Adipose tissue (tissue), 3 donors: ENCODE measurements around the gene RSL24D1. TPM values are rescaled to one million over a fixed set of nuclear protein-coding genes. Genes with fewer than 3 reads are reported as not detected.
"Not testable (repeated sequence)": the region's sequence is repeated elsewhere in the genome, so short reads cannot be mapped to it uniquely, and the experiment has no call there.

Source experiments
- H3K27ac ChIP-seq: one replicate; pipeline ENCODE4 v1.5.1; 2013; ENCODE audit warnings: low read depth, low read length
- WGBS, 3 donors: extraction: QIAGEN DNeasy Blood & Tissue Kit; methylation state at CpG; one replicate each; pipeline ENCODE4 v1.1.7; 2013; 5-methylcytosine and 5-hydroxymethylcytosine counted together
- polyA plus RNA-seq, 3 donors: library from polyadenylated mRNA; stranded (reverse); fragments of 200-250 nt; gene quantifications; one replicate each; pipeline ENCODE4 v1.2.3, GENCODE V29; 2013
- donor health status: healthy with polysubstance abuse.
- donor health status: Bipolar disorder and iron deficiency.
- donor health status: healthy.

Gene RSL24D1
- polyA plus RNA-seq, 3 donors: 50.0 to 96.7 (median 53.6) TPM

- H3K27ac ChIP-seq: no peak overlapping the region
- WGBS, 3 donors: 34 to 80% (median 42%) methylated on average over 6 of the region's 6 CpGs
Measured at GRCh38 chr15:55221090-55222011, 24.6 kb upstream of the RSL24D1 start.

- H3K27ac ChIP-seq: no peak overlapping the region
Measured at GRCh38 chr15:55220606-55221005, 23.9 kb upstream of the RSL24D1 start.

GRCh38 chr15:55218056-55218455, 21.3 kb upstream of the RSL24D1 start:
- H3K27ac ChIP-seq: no peak overlapping the region
- 59 to 64% (median 62%) methylated on average over 2 of the region's 2 CpGs for WGBS, 3 donors

- no peak overlapping the region for H3K27ac ChIP-seq
- WGBS, 3 donors: 75 to 97% (median 89%) methylated on average over 4 of the region's 4 CpGs
Measured at GRCh38 chr15:55204464-55204863, 7.7 kb upstream of the RSL24D1 start.

GRCh38 chr15:55202206-55202605, 5.5 kb upstream of the RSL24D1 start:
- WGBS, 3 donors: 94 to 100% (median 100%) methylated on average over 1 of the region's 1 CpG
- no peak overlapping the region for H3K27ac ChIP-seq

- 96 to 100% (median 98%) methylated on average over 3 of the region's 3 CpGs for WGBS, 3 donors
- H3K27ac ChIP-seq: no peak overlapping the region
Measured at GRCh38 chr15:55198706-55199105, 2.0 kb upstream of the RSL24D1 start.

GRCh38 chr15:55197719-55198118, 978 bp upstream of the RSL24D1 start:
- no peak overlapping the region for H3K27ac ChIP-seq
- 42 to 59% (median 48%) methylated on average over 4 of the region's 4 CpGs for WGBS, 3 donors

- 0 to 1% (median 0%) methylated on average over 10 of the region's 10 CpGs for WGBS, 3 donors
Measured at GRCh38 chr15:55197362-55197705, 593 bp upstream of the RSL24D1 start.

GRCh38 chr15:55195996-55196395, 745 bp downstream of the RSL24D1 start:
- WGBS, 3 donors: 0 to 2% (median 1%) methylated on average over 9 of the region's 9 CpGs

More at GRCh38 chr15:55197362-55197705, 593 bp upstream of the RSL24D1 start:
- peak overlapping the region; percentile 34 for H3K27ac ChIP-seq

GRCh38 chr15:55194256-55194655, 2.5 kb downstream of the RSL24D1 start:
- H3K27ac ChIP-seq: no peak overlapping the region

More at GRCh38 chr15:55195996-55196395, 745 bp downstream of the RSL24D1 start:
- H3K27ac ChIP-seq: peak overlapping the region; percentile 30

- no peak overlapping the region for H3K27ac ChIP-seq
- 45 to 73% (median 56%) methylated on average over 1 of the region's 1 CpG for WGBS, 3 donors
Measured at GRCh38 chr15:55186331-55186730, 10.4 kb downstream of the RSL24D1 start.

- 70 to 93% (median 85%) methylated on average over 2 of the region's 2 CpGs for WGBS, 3 donors
- no peak overlapping the region for H3K27ac ChIP-seq
Measured at GRCh38 chr15:55183679-55184078, 13.1 kb downstream of the RSL24D1 start.

GRCh38 chr15:55179141-55179540, 17.6 kb downstream of the RSL24D1 start:
- no peak overlapping the region for H3K27ac ChIP-seq

- H3K27ac ChIP-seq: no peak overlapping the region
Measured at GRCh38 chr15:55170361-55170760, 26.4 kb downstream of the RSL24D1 start.

GRCh38 chr15:55168350-55168974, 28.3 kb downstream of the RSL24D1 start:
- WGBS, 3 donors: 63 to 67% (median 66%) methylated on average over 11 of the region's 11 CpGs
- H3K27ac ChIP-seq: no peak overlapping the region

More at GRCh38 chr15:55170361-55170760, 26.4 kb downstream of the RSL24D1 start:
- WGBS, 3 donors: 46 to 61% (median 58%) methylated on average over 4 of the region's 4 CpGs

- no peak overlapping the region for H3K27ac ChIP-seq
- WGBS, 3 donors: 79 to 83% (median 81%) methylated on average over 4 of the region's 4 CpGs
Measured at GRCh38 chr15:55164284-55164683, 32.5 kb downstream of the RSL24D1 start.

- H3K27ac ChIP-seq: no peak overlapping the region
- WGBS, 3 donors: 38 to 60% (median 57%) methylated on average over 3 of the region's 3 CpGs
Measured at GRCh38 chr15:55151631-55152030, 45.1 kb downstream of the RSL24D1 start.

GRCh38 chr15:55143132-55143531, 53.6 kb downstream of the RSL24D1 start:
- WGBS, 3 donors: 83 to 94% (median 90%) methylated on average over 8 of the region's 8 CpGs

GRCh38 chr15:55133972-55134371, 62.8 kb downstream of the RSL24D1 start:
- H3K27ac ChIP-seq: no peak overlapping the region
- WGBS, 3 donors: 74 to 89% (median 84%) methylated on average over 2 of the region's 2 CpGs

More at GRCh38 chr15:55143132-55143531, 53.6 kb downstream of the RSL24D1 start:
- H3K27ac ChIP-seq: not testable (repeated sequence)

GRCh38 chr15:55132672-55133071, 64.1 kb downstream of the RSL24D1 start:
- 94 to 95% (median 95%) methylated on average over 2 of the region's 2 CpGs for WGBS, 3 donors
- no peak overlapping the region for H3K27ac ChIP-seq
